PC-9 (cell line): ENCODE measurements around the gene DOK5. TPM values are rescaled to one million over a fixed set of nuclear protein-coding genes. Genes with fewer than 3 reads are reported as not detected.

Experiments used
- BruUV-seq: library from RNA; stranded (reverse); fragments of 400-500 nt; replicated peaks from 2 replicates; lab custom pipeline; 2021; lab: Mats Ljungman, UMichigan
- CTCF ChIA-PET: fragments of 300-600 bp; sonication (Branson Sonifier 250); formaldehyde crosslinking; loops from one replicate; lab custom pipeline; 2022; ENCODE audit warnings: antibody characterized with exemption; lab: Charles Lee
- POLR2A ChIA-PET: fragments of 300-600 bp; sonication (Branson Sonifier 250); formaldehyde crosslinking; loops from one replicate; lab custom pipeline; 2022; ENCODE audit warnings: antibody characterized with exemption; ENCODE audit not compliant: unreplicated experiment; lab: Charles Lee
- DNase-seq, 2 experiments: peaks; one replicate each; pipeline versions ENCODE4 v3.0.0 to v3.0.0-alpha.2; 2015 to 2022; ENCODE audit warnings: mixed read lengths in 1 of 2
- H2AFZ ChIP-seq: fragments of 200-600 bp; sonication (generic); 2 replicates; pipeline ENCODE4 v1.8.1; 2017; ENCODE audit warnings: antibody characterized with exemption
- H3F3A ChIP-seq: fragments of 200-600 bp; sonication (generic); 2 replicates; pipeline ENCODE4 v1.8.1; 2017; ENCODE audit warnings: antibody characterized with exemption, mild to moderate bottlenecking, low read depth; ENCODE audit not compliant: insufficient read depth
- H3K27ac ChIP-seq: fragments of 200-600 bp; sonication (generic); 2 replicates; pipeline ENCODE4 v1.6.1; 2016; ENCODE audit warnings: mixed run types
- H3K27me3 ChIP-seq: fragments of 200-600 bp; sonication (generic); 2 replicates; pipeline ENCODE4 v1.6.1; 2016; ENCODE audit warnings: low read depth, mixed run types; ENCODE audit not compliant: insufficient read depth
- H3K36me3 ChIP-seq: fragments of 200-600 bp; sonication (generic); 2 replicates; pipeline ENCODE4 v1.6.1; 2016; ENCODE audit warnings: low read depth, mixed run types
- H3K4me1 ChIP-seq: fragments of 200-600 bp; sonication (generic); replicated peaks from 2 replicates; pipeline ENCODE4 v1.6.1; 2016; ENCODE audit warnings: mixed run types; ENCODE audit not compliant: insufficient read depth
- H3K4me2 ChIP-seq: fragments of 200-600 bp; sonication (generic); 2 replicates; pipeline ENCODE4 v1.6.1; 2017; ENCODE audit warnings: mixed run types
- H3K4me3 ChIP-seq: fragments of 200-600 bp; sonication (generic); 2 replicates; pipeline ENCODE4 v1.6.1; 2016; ENCODE audit warnings: mixed run types
- H3K79me2 ChIP-seq: fragments of 200-600 bp; sonication (generic); 2 replicates; pipeline ENCODE4 v1.6.1; 2017; ENCODE audit warnings: low read depth, mixed run types
- H3K9me2 ChIP-seq: fragments of 200-600 bp; sonication (generic); 2 replicates; pipeline ENCODE4 v1.8.1; 2017; ENCODE audit warnings: mild to moderate bottlenecking; ENCODE audit not compliant: insufficient read depth
- H3K9me3 ChIP-seq: fragments of 200-600 bp; sonication (generic); 2 replicates; pipeline ENCODE4 v1.8.1; 2016; ENCODE audit warnings: low read depth; ENCODE audit not compliant: insufficient read depth
- H4K20me1 ChIP-seq: fragments of 200-600 bp; sonication (generic); 2 replicates; pipeline ENCODE4 v1.8.1; 2017; ENCODE audit not compliant: insufficient read depth
- CTCF ChIP-seq: fragments of 200-600 bp; sonication (generic); conservative IDR thresholded peaks from 2 replicates; pipeline ENCODE4 v1.6.1; 2017; ENCODE audit warnings: mixed run types, antibody characterized with exemption, mild to moderate bottlenecking, moderate library complexity
- EZH2 ChIP-seq: fragments of 200-600 bp; sonication (generic); IDR thresholded peaks from 2 replicates; pipeline ENCODE4 v1.8.0; 2017; ENCODE audit warnings: antibody characterized with exemption, low read depth
- intact Hi-C: fragments of 100-400 bp; cut with micrococcal nuclease; formaldehyde crosslinking; loops from one replicate; pipeline ENCODE4 v1.10.0; 2022; ENCODE audit not compliant: unreplicated experiment
- total RNA-seq: library from RNA; stranded (reverse); gene quantifications from 2 replicates; pipeline ENCODE4 v1.2.3, GENCODE V29; 2021

DOK5 gene
- total RNA-seq, 1 experiment from 2014 or later: not detected

DNA sequence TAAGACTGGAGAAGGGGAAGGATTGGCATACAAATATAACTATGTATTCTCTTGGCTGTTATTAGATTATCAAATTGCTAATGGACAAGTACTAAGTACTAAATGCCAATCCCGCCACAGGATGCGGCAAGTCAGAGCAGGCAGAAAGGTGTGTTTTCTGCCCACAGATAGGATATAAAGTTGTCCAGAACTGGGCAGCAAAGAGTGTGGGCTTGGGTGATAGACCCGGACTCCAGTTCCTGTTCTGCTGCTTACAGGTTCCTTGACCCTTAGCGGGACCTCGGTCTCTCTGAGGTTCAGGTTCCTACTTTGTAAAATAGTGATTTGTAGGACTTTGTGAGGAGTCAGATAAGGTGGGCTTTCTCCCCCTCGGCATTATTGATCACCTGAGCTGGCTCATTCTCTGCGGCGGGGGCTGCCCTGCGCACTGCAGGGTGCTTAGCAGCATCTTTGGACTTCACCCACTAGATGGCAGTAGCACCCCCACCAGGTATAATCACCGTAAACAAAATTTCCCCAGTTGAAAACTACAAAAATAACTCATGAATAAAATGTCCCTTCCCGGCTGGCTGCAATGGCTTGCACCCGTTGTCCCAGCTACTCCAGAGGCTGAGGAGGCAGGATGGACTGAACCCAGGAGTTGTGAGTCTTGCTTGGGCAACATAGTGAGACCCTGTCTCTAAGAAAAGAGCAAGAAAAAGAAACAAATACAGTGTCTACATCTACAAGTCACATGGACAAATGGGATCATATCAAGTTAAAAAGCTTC lies 193.1 kb downstream of the DOK5 start:
- CTCF ChIA-PET: no interaction called here
- Histone ChIP-seq H2AFZ (no peak overlapping the region), H4K20me1 (no peaks in the 10 kb centered on the region), H3F3A (no peaks in the 10 kb centered on the region), H3K4me2 (no peak overlapping the region), H3K36me3 (no peaks in the 10 kb centered on the region), H3K4me1 (no peaks in the 10 kb centered on the region), H3K9me3 (no peaks in the 10 kb centered on the region), H3K79me2 (no peaks in the 10 kb centered on the region), H3K4me3 (no peak overlapping the region), H3K9me2 (no peaks in the 10 kb centered on the region), H3K27ac (no peak overlapping the region), H3K27me3 (peaks cover 36% of the 10 kb centered on the region)
- TF ChIP-seq EZH2 (no peak), CTCF (peak; percentile 76)
- DNase-seq: no peak
- BruUV-seq: no TSS peak
- POLR2A ChIA-PET: no interaction called here
- intact Hi-C loops: no loop called here

- Histone ChIP-seq H3K9me3 (no peaks in the 10 kb centered on the region), H3K4me1 (no peaks in the 10 kb centered on the region), H3K79me2 (no peaks in the 10 kb centered on the region), H3K27me3 (peaks cover 31% of the 10 kb centered on the region), H3K27ac (no peak overlapping the region), H3K4me2 (no peak overlapping the region), H3K4me3 (no peak overlapping the region), H4K20me1 (no peaks in the 10 kb centered on the region), H3K36me3 (no peaks in the 10 kb centered on the region), H3K9me2 (no peaks in the 10 kb centered on the region), H2AFZ (no peak overlapping the region), H3F3A (no peaks in the 10 kb centered on the region)
- ChIA-PET POLR2A (no interaction called here), CTCF (no interaction called here)
- intact Hi-C loops: no loop called here
- BruUV-seq: no TSS peak
- no peak for DNase-seq
- TF ChIP-seq EZH2: no peak
- no peak for TF ChIP-seq CTCF
Measured at GRCh38 chr20:54669040-54669363, 193.6 kb downstream of the DOK5 start.

- no peaks in the 10 kb centered on the region for H4K20me1 ChIP-seq
- H3F3A ChIP-seq: no peaks in the 10 kb centered on the region
- no peak overlapping the region for H3K4me2 ChIP-seq
- H2AFZ ChIP-seq: no peak overlapping the region
- H3K4me1 ChIP-seq: no peaks in the 10 kb centered on the region
- BruUV-seq: no TSS peak
- peaks cover 27% of the 10 kb centered on the region for H3K27me3 ChIP-seq
- H3K36me3 ChIP-seq: no peaks in the 10 kb centered on the region
- H3K79me2 ChIP-seq: no peaks in the 10 kb centered on the region
- CTCF ChIA-PET: no interaction called here
- no peak overlapping the region for H3K27ac ChIP-seq
- no peaks in the 10 kb centered on the region for H3K9me3 ChIP-seq
- POLR2A ChIA-PET: no interaction called here
- TF ChIP-seq CTCF: no peak
- no peak for TF ChIP-seq EZH2
- no peaks in the 10 kb centered on the region for H3K9me2 ChIP-seq
- no peak overlapping the region for H3K4me3 ChIP-seq
- intact Hi-C loops: no loop called here
- no peak for DNase-seq
Measured at GRCh38 chr20:54678253-54678652, 202.9 kb downstream of the DOK5 start.
